ENCODE data around the gene POLR3GL.

Gene POLR3GL

GRCh38 chr1:145972580-145972979 lies 8.1 kb downstream of the POLR3GL start:
- in situ Hi-C loops (cut with MboI; ENCODE audit: low sequenced_read_pairs, unreplicated experiment), result loop anchor here (5.0 kb wide), 1 partner anchor 45 kb away; no protein-coding TSS in a partner anchor
- TF ChIP-seq CTCF (IDR thresholded peaks at IDR 0.05; ENCODE audit: borderline replicate concordance, control extremely low read depth, extremely low read depth, insufficient read depth, missing control alignments), result no peak
- DNase-seq (ENCODE audit: low spot score), result no peak

- TF ChIP-seq CTCF (IDR thresholded peaks at IDR 0.05; ENCODE audit: borderline replicate concordance, control extremely low read depth, extremely low read depth, insufficient read depth, missing control alignments), result no peak
- in situ Hi-C loops (cut with MboI; ENCODE audit: low sequenced_read_pairs, unreplicated experiment), result loop anchor here (5.0 kb wide), 1 partner anchor 43 kb away; no protein-coding TSS in a partner anchor
- DNase-seq (ENCODE audit: low spot score), result no peak
These were observed 10.2 kb downstream of the POLR3GL start for GRCh38 chr1:145974721-145975120.

- TF ChIP-seq CTCF (IDR thresholded peaks at IDR 0.05; ENCODE audit: borderline replicate concordance, control extremely low read depth, extremely low read depth, insufficient read depth, missing control alignments), result no peak
- in situ Hi-C loops (cut with MboI; ENCODE audit: low sequenced_read_pairs, unreplicated experiment), result no loop called here
- no peak for DNase-seq (ENCODE audit: low spot score)
These were observed 10.7 kb downstream of the POLR3GL start for GRCh38 chr1:145975216-145975615.

- no peak for TF ChIP-seq CTCF (IDR thresholded peaks at IDR 0.05; ENCODE audit: borderline replicate concordance, control extremely low read depth, extremely low read depth, insufficient read depth, missing control alignments)
- in situ Hi-C loops (cut with MboI; ENCODE audit: low sequenced_read_pairs, unreplicated experiment), result no loop called here
- no peak for DNase-seq (ENCODE audit: low spot score)
These were observed 12.5 kb downstream of the POLR3GL start for GRCh38 chr1:145977016-145977415.

GRCh38 chr1:145977486-145978470 lies 13.3 kb downstream of the POLR3GL start:
- in situ Hi-C loops (cut with MboI; ENCODE audit: low sequenced_read_pairs, unreplicated experiment), result no loop called here

GRCh38 chr1:145978471-145978853 lies 14.0 kb downstream of the POLR3GL start:
- TF ChIP-seq CTCF (IDR thresholded peaks at IDR 0.05; ENCODE audit: borderline replicate concordance, control extremely low read depth, extremely low read depth, insufficient read depth, missing control alignments), result no peak
- in situ Hi-C loops (cut with MboI; ENCODE audit: low sequenced_read_pairs, unreplicated experiment), result no loop called here

More at GRCh38 chr1:145977486-145978470, 13.3 kb downstream of the POLR3GL start:
- peak; percentile 77 for DNase-seq (ENCODE audit: low spot score)
- TF ChIP-seq CTCF (IDR thresholded peaks at IDR 0.05; ENCODE audit: borderline replicate concordance, control extremely low read depth, extremely low read depth, insufficient read depth, missing control alignments), result peak; percentile 60

More at GRCh38 chr1:145978471-145978853, 14.0 kb downstream of the POLR3GL start:
- no peak for DNase-seq (ENCODE audit: low spot score)

Measured in GM13976 (cell line).